Esophagus muscularis mucosa (tissue), 3 donors: ENCODE data around the gene DOLPP1.

ENCODE experiments used
- CTCF ChIP-seq, 3 experiments: fragments of 200-600 bp in 2 of 3; fragments of 450-650 bp in 1 of 3; sonication (generic) in 2 of 3; IDR thresholded peaks; one replicate each; pipeline ENCODE4 v1.5.1; 2017 to 2019; ENCODE audit warnings: antibody characterized with exemption in 3 of 3, mild to moderate bottlenecking in 2 of 3, moderate library complexity in 1 of 3
- POLR2A ChIP-seq: fragments of 450-650 bp; IDR thresholded peaks from one replicate; pipeline ENCODE4 v1.6.1; 2017; ENCODE audit warnings: antibody characterized with exemption, moderate library complexity, mild to moderate bottlenecking, low read depth
- POLR2AphosphoS5 ChIP-seq, 2 donors: sonication (generic); formaldehyde crosslinking; IDR thresholded peaks; one replicate each; pipeline ENCODE4 v1.6.1; 2017; ENCODE audit warnings: antibody characterized with exemption in 2 of 2

- TF ChIP-seq POLR2A (no peak), CTCF (IDR thresholded peaks at IDR 0.05) (no peak), POLR2AphosphoS5 (IDR thresholded peaks at IDR 0.05) (no peak)
Measured at GRCh38 chr9:129093602-129094386, 12.9 kb downstream of the DOLPP1 start.
